GM18505 (cell line): ENCODE data around the gene NEK8.
A peak's percentile ranks its signal among the peaks of the same experiment; 100 is the strongest.

ENCODE experiments used
- ATAC-seq: cut with Tn5 transposase; IDR thresholded peaks from one replicate; pipeline ENCODE4 v1.9.1; 2021; ENCODE audit not compliant: unreplicated experiment
- POLR2A ChIP-seq: IDR thresholded peaks from 4 replicates; pipeline ENCODE4 v1.6.1; 2011; ENCODE audit warnings: borderline replicate concordance; ENCODE audit not compliant: insufficient read depth, insufficient read length; ENCODE audit errors: extremely low read depth

Gene NEK8

DNA sequence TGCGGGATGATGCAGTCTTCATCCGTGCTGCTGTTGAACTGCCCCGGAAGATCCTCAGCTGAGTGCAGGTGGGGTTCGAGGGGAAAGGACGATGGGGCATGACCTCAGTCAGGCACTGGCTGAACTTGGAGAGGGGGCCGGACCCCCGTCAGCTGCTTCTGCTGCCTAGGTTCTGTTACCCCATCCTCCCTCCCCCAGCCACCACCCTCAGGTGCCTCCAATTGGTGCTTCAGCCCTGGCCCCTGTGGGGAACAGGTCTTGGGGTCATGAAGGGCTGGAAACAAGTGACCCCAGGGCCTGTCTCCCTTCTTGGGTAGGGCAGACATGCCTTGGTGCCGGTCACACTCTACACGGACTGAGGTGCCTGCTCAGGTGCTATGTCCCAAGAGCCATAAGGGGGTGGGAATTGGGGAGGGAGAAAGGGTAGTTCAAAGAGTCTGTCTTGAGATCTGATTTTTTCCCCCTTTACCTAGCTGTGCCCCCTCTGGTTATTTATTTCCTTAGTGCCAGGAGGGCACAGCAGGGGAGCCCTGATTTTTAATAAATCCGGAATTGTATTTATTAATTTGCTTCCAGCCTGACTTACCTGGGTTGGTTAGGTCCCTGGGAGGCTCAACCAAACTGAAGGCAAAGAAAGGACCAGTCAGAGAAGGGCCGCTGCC, 21.1 kb downstream of the NEK8 start:
- ATAC-seq: no peak
- no peak for TF ChIP-seq POLR2A

DNA sequence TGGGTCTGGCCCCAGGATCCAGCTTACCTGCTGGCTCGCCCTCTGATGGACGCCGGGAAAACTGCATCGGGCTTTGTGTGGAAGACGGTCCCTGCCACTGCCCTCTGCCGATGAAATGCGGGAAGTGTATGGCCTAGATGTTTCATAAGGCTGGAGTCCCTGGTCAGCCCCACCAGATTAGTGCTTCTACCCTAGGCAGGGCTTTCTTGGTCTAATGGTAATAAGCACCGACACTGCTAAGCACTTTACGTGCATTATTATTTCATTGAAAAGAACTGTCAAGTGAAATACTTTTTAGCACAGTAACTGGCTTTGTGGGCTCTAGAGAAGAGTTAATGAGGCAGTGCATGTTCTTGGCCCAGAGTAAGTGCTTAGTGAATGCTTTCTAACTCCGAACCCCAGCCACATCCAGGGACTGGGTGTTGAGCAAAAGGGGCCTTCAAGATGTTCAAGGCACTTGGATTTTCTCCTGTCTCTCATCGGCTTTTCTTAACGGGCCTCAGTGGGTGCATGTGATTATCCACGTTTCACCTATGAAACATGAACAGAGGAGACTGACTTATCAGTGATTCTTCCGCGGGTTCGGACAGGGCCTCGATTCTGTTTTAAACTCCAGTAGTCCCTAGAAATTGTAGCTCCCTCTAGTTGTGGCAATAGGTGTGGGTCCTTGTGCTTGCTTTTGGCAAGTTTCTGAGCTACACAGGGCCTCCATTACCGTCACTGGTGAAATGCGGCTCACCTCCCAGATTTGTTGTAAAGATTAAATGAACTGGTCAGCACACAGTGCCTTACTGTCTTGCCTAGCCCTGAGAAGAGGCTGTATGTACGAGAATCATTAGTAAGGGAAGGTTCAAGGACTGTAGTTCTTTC, 21.8 kb downstream of the NEK8 start:
- peak; percentile 20 for TF ChIP-seq POLR2A
- peak; percentile 63 for ATAC-seq

DNA sequence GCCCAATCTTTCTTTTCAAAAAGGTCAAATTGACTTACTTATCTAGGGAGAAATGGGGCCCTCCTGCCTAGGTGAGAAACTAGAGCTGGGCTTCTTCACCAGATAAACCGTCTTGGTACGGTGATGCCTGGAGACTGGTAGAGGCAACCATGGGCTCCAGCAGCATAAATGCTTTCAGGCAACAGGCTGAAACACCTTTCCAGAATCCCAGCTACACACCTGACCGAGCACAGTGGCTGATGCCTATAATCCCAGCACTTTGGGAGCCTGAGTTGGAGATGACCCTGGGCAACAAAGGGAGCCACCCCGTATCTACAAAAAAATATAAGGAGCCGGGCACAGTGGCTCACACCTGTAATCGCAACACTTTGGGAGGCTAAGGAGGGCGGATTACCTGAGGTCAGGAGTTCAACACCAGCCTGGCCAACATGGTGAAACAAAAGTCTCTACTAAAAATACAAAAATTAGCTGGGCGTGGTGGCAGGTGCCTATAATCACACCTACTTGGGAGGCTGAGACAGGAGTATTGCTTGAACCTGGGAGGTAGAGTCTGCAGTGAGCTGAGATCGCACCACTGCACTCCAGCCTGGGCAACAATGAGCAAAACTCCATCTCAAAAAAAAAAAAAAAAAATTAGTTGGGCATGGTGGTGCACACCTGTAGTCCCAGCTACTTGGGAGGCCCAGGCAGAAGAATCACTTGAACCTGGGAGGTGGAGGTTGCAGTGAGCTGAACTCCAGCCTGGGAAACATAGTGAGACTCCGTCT, 23.2 kb downstream of the NEK8 start:
- ATAC-seq: no peak
- no peak for TF ChIP-seq POLR2A

DNA sequence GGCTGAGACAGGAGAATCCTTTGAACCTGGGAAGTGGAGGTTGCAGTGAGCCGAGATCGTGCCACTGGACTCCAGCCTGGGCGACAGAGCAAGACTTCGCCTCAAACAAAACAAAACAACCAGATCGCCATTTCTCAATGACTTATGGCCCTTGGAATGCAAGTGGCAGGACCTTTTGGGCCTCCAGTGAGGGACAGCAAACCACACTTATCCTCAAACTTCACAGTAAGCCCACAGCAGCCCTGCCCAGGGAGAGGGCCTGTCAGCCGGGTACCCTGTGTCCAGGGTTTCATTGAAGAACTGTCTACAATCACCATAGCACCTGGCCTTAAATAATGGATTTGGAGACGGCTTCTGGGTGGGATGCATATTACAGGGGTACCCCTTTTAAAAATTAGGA, 26.9 kb downstream of the NEK8 start:
- no peak for ATAC-seq
- no peak for TF ChIP-seq POLR2A

DNA sequence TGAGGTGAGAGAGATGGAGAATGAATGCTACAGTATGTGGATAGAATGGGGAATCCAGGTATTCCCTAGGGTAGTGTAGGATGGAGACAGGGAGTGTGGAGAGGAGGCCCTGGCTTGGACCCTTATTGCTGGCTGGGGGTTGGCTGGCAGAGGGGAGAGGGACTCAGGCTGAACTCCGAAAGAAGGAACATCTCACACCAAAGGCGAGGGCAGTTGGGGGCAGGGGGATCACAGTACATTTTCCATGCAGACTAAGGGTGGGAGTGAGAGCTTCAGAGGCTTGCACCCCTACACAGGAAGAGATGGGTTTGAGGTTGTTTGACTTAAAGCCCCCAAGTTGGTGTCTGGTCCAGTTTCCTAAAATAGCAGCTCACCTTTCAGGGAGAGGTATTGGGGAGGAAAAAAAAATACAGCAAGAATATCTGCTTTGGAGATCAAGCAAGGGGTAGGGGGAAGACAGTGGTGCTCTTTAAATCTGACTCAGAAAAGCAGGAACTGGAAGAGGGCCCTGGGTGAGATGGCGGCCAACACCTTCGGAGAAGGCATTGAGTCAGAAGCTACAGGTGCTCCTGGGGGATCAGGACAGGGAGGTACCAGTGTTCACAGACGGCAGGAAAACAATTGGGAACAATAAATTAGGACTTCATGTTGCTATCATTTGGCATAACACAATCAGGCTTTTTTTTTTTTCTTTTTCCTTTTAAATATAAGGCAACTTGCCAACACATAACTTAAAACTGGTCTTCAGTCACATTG, 27.6 kb downstream of the NEK8 start:
- TF ChIP-seq POLR2A: no peak
- no peak for ATAC-seq

DNA sequence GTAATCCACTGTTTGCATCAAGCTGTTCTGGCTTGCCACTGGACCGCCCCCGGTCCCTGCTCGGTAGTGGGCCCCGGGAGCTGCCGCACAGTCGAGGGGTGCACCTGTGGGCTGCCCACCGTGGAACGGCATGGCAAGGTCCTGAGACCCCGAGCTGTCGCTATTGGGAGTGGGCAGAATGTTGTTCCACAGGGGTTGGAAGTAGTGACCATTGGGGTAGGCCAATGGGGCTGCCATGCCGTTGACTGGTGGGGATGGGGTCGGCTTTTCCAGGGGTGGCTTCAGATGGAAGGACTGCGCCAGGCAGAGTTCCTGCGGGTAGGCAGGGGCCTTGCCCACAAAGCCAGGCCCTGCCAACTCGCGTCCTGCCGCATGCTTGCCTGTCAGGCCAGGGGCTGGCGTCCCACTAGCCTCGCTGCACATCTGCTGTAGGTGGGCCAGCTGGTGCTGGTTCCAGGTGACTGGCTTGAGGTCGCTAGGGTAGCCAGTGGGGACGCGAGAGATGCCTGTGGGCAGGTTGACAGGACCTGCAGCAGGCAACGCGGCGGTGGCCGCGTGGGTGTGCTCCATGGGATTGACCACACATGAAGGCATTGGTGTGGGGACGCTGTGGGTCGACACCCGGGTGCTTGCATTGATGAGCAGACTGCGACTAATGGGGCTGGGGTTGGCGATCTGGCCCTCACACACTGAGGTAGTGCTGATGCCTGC, 30.0 kb downstream of the NEK8 start:
- no peak for TF ChIP-seq POLR2A
- no peak for ATAC-seq

DNA sequence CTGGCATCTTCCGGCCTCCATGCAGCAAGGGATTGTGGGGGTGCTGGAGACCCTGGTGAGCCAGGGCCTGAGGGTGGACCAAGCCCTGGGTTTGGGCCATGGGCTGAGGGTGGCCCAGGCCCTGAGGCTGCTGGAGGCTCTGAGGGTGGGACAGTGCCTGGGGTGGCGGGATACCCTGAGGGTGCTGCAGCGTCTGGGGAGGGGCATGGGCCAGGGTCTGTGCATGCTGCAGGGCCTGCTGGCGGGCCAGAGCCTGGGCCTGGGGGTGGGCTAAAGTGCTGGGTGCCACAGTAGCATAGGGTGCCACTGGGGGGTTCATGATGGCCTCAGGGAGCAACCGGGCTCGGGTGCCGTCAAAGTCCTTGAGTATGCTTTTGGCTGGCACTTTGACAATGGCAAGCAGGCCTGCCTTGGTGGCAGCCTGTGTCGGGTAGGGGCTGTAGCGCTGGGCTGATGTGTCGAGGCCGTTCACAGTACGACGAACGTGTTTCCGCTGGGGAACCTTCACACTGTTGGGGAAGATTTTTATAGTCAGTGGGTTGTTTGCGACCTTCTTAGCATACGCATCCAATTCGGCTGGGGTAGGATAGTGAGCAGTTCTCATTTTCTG, 30.8 kb downstream of the NEK8 start:
- ATAC-seq: no peak
- no peak for TF ChIP-seq POLR2A

DNA sequence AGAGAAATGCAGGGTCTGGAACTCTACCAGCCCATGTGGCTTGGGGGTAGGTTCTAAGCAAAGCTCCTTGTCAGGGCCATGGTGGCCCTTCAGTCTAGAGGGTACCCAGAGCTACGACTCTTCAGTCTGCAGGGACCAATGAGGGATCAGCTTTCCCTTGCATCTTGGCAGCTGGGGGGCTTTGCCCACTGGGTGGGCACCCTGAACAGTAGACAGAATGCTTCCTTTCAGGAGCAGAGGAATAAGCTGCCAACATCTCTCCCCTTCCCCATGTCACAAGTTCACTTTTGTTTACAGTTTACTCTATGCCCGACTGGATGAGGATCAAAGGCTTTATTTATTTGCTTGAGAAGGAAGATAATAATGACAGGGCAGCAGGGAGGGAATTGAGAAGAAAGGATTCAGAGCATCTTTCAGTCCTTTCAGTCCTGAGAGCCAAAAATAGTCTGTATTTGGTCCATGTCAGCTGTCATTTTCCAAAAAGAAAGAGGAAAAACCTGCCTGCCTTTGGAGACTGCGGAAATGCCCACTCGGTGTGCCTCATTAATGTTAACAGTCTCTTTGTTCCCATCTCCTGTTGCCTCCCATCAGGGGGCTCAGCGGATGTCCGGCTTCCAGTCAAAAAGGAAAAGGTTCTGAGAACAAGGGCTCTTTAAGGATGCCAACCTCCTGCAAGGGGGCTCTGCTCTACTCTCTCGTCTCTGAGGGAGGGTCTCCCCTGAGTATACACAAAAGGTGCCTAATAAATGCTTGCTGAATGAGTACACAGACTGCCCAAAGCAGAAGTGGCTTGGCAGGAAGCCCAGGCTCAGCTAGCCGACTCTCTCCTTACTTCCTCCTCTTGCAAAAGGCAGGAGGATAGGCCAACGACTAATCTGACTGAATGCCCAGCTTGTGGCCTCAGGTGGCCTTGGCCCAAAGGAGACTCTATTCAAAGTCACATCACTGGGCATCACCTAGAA, 32.3 kb downstream of the NEK8 start:
- no peak for ATAC-seq
- no peak for TF ChIP-seq POLR2A

DNA sequence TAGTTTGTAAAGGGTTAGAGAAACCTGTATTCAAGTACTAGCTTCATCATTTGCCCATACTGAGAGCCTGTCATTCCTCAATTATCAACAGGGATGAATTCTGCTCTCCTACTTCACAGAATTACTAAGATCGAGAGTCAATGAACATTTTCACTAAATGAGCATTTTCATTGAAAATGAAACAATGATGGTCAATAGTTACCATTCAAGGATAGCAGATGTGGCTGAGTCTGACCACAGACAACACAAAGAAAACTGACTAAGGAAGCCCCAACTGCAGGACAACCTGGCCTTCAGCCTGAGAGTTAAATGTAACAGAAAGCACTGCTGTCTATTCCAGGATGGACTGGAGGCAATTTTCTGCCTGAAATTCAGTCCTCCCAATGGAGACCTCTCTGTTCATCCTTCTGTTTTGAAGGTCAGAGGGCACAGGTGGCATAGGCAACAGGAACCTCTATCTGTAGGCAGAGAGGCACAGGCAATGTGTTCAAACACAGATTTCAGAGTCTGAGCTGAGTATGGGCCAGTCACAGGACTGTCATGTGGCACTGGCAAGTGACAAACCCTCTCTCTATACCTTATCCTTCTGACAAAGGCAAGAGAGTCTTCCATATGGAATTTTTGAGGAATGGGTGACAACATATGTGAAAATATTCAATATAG, 34.7 kb downstream of the NEK8 start:
- no peak for ATAC-seq
- TF ChIP-seq POLR2A: no peak

DNA sequence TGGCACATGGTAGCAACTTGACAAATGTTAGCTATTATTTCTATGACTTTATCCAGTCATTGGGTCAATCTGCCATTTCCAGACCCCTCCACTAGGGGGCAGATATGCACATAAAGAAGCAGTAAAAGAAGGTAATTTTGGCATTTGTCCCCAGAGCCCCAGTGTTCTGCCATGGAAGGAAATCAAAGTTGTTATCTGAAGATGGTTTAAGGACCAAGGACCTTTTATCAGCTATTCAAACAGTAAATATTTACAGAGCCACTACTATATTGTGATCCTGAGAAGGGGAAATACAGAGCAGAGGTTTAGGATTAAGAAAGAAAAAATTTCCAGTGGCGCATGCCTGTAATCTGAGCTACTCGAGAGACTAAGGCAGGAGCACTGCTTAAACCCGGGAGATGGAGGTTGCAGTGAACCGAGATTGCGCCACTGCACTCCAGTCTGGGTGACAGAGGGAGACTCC, 35.2 kb downstream of the NEK8 start:
- no peak for ATAC-seq
- TF ChIP-seq POLR2A: no peak

DNA sequence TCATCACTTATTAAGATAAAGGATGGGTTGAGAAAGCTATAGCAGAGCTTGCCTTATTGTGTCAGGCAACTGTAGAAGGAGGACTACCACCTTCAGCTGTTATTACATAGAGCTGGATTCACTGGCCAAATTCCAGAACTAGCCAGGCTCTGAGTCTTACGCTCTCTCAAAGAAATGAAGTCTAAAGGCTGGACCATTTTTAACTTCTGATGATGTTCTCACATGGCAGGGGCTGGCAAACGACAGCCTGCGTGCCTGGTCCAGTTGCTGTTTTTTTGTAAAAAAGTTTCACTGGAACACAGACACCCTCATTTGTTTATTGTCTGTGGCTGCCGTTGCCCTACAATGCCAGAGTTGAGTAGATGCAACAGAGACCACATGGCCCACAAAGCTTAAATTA, 36.5 kb downstream of the NEK8 start:
- no peak for ATAC-seq
- no peak for TF ChIP-seq POLR2A

DNA sequence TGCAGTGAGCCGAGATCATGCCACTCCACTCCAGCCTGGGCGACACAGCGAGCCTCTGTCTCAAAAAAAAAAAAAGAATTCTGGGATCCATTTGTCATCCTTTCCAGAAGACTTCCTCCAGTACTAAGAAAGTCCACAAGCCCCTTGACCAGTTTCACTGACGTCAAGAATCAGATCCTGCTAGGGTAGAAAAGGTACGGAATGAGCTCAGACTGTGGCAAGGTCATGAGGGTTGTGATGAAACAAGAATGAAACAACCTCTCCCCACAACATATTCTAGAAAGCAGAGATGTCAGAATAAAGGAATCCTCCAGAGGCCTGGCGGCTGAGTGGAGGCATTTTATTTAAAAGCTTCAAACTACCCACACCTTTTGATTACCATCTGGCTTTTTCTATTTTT, 45.1 kb downstream of the NEK8 start:
- TF ChIP-seq POLR2A: no peak
- ATAC-seq: no peak
